ENCODE data around the gene TPSD1.
"Not testable (repeated sequence)": the region's sequence is repeated elsewhere in the genome, so short reads cannot be mapped to it uniquely, and the experiment has no call there.

The TPSD1 gene

DNA sequence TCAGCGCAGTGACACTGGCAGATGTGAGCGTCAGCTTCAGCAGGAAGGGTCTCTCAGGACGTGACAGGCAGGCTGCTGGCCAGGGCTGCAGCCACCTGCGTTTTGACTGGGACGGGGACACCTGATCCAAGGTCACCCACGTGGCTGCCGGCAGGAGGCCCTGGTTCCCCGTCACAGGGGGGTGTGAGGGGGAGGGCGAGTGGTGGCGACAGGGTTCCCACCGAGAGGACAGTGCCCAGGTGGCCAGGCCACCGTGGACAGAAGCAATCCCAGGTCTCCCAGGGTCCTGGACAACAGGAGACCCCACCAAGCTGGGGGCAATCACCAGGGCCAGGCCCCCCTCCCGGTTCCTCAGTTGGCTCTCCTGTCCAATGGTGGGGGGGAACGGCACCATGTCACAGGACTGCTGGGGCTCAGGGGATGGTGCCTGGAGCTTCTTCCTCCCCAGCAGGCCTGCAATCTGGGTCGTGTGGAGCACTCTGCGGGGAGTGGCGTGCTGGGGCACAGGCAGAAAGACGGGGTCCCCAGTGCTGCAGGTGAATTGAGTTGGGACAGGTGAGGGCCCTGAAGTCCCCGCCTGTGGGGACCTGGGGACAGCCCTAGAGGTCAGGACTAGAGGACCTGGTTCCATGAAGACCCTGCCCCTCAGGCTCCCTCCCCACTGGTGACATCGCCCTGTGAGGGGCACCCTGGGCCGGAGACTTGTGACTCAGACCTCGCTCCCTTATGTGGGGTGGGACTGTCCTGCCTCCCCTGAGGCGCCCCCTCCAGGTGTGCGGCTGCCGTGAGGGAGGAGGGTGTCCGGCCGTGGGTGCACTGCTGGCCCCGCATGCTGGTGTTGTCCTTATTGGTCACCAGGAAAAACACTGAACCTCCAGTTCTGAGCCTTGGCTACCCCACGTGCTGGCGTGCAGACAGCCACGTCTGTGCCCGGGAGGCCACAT lies 11.7 kb upstream of the TPSD1 start:
- not testable (repeated sequence) for DNase-seq

DNA sequence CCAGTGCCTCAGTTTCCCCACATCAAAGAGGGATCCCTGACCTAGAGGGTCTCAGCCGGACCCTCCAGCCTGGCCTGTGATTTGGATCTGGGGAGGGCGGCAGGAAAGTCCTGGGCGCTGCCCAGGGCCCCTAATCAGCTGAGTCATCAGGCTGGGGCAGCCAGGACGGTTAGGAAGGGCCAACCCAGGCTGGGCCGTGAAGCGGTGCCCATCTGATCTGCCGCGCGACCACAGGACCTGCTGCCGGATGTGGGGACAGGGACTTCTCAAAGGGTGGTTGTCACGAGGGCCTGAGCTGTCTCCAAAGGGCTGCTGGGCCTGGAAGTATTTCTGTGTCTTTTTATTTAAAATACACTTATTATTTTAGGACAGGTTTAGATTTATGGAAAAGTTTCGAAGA lies 11.0 kb upstream of the TPSD1 start:
- DNase-seq: no peak

DNA sequence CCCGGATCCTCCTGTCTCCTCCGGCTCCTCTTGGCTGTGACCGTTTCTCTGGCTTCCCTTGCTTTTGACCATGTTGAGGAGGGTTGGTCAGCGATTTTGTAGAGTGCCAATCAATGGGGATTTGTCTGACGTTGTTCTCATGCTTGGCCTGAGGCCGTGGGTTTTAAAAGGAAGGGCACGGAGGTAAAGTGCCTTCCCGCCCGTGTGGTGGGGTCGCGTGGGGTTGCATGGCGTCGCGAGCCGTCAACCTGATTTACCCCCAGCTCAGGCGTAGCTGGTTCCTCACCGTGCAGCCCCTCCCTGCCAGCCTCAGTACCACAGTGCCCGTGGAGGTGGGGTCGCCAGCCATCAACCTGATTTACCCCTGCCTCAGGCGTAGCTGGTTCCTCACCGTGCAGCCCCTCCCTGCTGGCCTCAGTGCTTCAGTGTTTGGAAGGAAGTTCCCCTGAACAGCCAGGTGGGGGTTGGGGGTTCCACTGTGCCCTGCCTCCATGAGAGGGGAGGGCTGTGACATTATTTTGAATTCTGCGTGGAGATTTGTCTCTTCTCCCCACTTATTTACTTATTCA lies 10.3 kb upstream of the TPSD1 start:
- DNase-seq: no peak

DNA sequence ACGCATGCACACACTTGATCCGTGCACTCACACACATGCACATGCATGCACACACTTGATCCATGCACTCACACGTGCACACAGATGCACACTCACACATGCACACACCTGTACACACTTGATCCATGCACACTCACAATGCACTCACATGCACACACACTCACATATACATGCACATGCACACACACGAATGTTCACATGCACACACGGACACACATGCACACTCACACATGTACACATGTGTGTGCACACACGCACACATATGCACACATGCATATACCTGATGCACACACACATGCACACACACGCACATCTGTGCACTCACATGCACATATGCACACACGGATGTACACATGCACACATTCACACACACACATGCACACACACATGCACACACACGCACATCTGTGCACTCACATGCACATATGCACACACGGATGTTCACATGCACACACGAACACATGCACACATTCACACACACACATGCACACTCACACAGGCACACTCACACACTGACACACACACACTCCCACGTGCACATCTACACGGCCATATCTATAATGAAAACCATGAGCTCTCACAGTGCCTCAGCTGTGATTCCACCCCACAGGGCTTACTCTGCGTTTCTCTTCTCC lies 7.8 kb upstream of the TPSD1 start:
- not testable (repeated sequence) for DNase-seq

DNA sequence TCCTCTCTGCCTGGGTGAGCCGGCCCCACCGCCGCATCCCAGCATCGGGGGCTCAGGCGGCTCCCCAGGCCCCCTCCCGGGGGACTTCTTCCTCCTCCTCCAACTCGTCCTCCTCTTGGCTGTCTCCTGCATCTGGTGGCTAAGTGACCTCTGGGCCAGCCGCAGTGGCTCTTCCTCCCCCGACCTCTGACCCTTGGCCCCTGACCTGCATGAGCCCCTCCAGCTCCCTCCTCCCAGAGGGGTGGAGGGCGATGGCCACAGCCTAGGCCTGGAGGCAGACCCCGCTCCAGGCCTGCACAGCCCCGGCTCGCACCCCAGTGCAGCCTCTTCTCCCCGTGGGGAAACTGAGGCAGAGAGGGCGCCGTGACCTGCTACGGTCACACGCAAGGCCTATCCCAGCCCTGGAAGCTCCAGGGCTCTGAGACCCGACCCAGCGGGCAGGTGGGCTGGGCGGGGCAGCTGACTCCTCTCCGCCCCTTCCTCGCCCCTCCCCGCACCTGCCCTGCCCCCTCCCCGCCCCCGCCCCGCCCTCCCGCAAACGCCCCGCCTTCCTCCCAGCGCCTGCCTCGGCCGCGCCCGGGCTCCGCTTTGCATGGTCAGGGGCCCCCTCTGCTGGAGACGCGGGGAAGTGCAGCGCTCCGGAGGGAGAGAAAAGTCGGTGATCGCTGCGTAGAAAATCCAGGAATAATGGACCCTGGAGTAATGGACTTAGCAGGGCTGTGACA lies 6.7 kb upstream of the TPSD1 start:
- DNase-seq: not testable (repeated sequence)

DNA sequence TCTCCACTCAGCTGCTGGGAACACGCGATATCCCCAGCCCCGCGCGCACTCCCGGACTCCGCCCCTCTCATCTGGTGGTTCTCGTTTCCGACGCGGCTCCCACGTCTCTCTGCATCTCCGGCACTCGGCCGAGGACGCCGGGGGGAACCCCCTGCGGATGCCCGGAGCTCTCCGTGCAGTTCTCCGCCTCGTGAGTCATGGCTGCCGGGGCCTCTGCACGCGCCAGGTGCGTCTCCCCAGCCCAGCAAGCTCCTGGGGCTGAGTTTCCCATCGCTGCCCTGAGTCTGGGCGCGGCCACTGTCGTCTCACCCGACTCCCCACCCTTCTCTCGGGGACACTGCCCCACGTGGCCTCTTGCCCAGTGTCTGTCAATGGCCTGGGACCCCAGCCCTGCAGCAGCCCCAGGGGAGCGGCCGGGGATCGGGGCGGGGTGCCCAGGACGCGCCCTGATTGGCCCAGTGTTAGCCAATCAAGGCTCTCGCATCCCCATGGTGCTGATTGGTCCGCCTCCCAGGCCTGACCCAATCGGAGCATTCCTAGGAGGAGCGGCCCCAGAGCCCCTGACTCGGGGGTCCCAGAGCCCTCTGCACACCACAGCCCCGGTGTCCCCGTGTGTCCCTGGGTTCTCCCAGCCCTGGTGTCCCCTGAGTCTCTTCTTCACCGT lies 2.0 kb upstream of the TPSD1 start:
- not testable (repeated sequence) for DNase-seq

DNA sequence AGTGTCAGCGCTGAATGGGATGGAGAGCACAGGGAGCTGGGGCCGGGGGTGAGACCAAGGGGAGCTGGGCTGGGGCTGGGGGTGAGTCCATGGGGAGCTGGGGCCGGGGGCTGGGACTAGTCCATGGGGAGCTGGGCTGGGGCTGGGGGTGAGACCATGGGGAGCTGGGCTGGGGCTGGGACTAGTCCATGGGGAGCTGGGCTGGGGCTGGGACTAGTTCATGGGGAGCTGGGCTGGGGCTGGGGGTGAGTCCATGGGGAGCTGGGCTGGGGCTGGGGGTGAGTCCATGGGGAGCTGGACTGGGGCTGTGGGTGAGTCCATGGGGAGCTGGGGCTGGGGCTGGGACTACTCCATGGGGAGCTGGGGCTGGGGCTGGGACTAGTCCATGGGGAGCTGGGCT lies 1.0 kb upstream of the TPSD1 start:
- not testable (repeated sequence) for DNase-seq

DNA sequence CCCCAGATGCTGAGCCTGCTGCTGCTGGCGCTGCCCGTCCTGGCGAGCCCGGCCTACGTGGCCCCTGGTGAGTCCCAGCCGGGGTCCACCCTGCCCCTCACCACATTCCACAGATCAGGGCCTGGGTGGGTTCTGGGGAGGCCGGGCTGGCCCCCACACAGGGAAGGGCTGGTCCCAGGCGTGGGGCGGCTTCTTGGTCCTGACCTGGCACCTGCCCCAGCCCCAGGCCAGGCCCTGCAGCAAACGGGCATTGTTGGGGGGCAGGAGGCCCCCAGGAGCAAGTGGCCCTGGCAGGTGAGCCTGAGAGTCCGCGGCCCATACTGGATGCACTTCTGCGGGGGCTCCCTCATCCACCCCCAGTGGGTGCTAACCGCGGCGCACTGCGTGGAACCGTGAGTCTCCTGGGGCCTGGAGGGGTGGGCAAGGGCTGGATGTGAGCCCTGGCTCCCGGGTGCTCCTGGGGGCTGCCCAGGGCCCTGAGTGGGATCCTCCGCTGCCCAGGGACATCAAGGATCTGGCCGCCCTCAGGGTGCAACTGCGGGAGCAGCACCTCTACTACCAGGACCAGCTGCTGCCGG lies 516 bp downstream of the TPSD1 start:
- DNase-seq: not testable (repeated sequence)

DNA sequence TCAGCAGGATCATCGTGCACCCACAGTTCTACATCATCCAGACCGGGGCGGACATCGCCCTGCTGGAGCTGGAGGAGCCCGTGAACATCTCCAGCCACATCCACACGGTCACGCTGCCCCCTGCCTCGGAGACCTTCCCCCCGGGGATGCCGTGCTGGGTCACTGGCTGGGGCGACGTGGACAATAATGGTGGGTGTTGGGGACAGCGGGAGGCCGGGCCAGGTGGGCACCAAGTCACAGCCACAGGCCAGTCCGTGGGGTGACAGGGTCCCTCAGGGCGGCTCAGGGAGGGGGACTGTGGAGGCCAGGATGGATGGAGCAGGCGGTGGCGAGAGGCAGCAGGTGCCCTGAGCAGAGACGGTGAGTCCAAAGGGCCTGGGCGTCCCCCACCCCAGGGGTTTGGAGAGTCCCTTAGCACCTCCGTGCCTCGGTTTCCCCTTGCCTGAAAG lies 1.0 kb downstream of the TPSD1 start:
- DNase-seq: no peak

DNA sequence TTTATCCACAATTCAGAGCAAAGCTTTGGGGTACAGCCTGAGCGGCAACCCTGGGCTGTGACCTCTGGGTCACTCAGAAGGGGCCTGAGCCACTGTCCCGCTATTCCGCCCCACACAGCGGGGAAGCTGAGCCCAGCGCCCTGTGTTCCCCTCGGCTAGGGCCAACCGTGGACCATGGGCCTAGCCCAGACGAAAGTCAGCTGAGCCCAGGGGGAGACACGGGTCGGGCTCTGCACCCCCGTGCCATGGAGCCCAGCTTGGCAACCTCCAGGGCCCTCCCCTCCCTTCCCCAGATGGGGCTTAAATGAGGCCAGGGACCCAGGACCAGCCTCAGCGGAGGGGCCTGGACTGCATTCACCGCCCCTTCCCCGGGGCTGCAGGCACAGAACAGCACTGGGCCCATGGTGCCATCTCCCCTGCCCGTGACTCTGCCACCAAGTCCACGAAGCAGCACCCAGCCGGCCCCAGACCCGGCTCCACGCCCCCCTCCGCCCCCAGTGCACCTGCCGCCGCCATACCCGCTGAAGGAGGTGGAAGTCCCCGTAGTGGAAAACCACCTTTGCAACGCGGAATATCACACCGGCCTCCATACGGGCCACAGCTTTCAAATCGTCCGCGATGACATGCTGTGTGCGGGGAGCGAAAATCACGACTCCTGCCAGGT lies 1.8 kb downstream of the TPSD1 start:
- DNase-seq: no peak

DNA sequence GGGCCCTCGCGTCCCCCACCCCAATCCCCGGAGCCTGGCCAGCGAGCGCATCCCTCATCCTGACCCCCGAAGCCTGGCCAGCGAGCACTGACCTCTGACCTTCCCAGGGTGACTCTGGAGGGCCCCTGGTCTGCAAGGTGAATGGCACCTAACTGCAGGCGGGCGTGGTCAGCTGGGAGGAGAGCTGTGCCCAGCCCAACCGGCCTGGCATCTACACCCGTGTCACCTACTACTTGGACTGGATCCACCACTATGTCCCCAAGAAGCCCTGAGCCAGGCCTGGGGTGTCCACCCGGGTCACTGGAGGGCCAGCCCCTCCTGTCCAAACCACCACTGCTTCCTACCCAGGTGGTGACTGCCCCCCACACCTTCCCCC lies 2.3 kb downstream of the TPSD1 start:
- no peak for DNase-seq

DNA sequence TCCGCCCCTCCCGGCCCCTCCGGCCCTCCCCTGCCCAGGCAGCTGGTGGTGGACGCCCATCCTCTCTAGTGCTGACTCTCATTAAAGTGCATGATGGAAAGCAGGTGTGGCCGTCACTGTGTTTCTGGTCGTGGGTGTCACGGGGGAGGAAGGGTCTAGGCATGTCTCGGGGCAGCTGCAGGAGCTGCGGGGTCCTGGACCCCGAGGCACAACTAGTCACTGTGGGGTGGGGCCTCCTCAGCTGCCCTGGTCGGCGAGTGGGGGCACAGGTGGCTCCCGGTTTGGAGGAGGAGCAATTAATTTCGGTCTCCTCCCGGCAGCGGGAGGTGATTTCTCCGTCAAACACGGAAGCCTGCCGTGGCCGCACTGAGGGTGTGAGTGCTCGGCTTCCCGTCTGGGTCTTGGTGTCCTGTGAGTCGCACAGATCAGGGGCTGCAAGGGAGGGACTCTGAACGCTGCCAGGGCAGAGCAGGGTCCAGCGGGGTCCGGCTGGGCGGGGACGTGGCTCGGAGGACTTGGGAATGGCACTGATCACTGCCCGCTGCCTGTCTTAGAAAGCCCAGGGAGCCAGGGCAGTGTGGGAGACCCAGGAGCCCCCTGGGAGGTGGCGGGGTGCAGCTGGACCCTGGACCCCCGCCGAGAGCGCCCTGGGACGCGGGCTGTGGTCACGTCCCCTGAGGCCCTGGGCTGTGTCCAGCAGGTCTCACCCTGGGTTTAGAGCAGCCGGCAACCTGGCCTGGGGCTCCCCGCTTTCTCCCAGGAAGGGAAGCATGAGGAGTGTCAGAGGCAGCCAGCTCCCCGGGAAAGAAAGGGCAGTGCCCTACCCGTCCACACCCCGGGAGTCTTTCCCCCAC lies 3.3 kb downstream of the TPSD1 start:
- DNase-seq: no peak

DNA sequence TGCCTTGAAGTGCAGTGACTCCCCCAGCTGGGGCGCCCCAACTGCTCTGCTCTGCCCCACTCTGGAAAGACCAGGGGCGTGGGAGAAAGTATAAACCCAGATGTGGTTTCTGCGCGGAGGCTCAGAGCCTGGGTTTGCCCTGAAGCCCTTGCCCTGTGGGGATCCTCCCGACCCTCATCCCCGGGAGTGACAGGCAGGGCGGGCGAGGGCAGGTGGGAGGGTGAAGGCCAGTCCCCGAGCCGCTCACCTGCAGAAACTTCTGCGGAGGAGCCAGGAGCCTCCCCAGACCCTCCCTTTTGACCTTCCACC lies 3.8 kb downstream of the TPSD1 start:
- peak; percentile 8 for DNase-seq

DNA sequence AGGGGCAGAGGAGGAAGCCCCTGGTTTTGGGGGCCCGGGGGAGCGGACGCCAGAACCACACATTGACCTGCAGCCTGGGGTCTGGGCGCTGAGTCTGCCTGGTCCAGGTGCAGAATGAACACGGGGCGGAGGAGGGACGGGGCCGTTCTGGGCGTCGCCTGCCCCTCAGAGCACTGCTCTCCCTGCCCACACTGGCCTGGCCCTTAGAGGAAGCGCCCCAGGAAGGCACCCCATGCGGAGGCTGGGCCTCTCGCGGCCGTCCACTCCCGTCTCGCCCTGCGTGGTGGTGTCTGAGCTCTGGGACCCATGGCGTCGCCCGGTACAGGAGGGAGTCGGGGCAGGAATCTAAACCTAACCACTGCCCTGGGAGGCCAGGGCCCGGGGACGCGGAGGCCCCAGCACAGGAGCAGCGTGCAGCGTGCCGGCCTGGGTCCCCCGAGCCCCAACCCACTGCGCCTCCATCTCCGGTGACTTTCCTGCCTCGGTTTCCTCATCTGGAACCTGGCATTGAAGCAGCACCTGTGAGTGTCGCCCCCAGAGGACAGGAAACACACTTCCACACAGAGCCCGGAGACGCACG lies 4.3 kb downstream of the TPSD1 start:
- DNase-seq: no peak

DNA sequence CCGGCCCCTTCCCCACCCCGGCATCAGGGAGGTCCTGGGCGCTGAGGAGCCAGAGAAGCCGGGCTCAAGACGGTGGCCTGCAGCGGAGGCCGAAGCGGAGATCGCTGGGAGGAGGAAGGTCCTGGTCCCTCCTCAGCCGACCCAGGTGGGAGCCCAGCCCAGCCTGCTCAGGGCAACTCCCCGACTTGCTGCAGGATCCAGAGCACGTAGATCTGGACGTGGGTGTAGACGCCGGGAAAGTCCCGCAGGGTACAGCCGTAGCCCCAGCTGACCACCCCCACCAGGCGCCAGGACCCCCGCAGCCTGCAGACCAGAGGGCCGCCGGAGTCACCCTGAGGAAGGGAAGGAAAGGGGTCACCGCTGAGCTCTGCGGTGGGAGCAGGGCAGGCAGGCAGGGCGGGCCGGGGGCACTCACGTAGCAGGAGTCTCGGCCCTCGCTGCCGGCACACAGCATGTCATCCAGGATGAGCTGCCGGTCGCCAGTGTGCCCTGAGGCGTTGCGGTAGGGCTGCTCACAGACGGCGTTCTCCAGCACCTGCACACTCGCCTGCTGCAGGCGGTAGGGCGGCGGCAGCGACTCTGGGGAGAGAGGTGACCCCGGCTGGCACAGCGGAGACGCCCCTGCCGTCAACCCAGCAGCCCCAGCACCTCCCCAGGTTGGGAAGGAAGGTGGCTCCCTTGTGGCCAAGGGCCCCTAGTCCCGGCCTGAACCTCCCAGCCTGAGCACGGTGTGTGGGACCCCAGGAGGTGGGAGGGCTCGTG lies 5.4 kb downstream of the TPSD1 start:
- DNase-seq: peak; percentile 9

DNA sequence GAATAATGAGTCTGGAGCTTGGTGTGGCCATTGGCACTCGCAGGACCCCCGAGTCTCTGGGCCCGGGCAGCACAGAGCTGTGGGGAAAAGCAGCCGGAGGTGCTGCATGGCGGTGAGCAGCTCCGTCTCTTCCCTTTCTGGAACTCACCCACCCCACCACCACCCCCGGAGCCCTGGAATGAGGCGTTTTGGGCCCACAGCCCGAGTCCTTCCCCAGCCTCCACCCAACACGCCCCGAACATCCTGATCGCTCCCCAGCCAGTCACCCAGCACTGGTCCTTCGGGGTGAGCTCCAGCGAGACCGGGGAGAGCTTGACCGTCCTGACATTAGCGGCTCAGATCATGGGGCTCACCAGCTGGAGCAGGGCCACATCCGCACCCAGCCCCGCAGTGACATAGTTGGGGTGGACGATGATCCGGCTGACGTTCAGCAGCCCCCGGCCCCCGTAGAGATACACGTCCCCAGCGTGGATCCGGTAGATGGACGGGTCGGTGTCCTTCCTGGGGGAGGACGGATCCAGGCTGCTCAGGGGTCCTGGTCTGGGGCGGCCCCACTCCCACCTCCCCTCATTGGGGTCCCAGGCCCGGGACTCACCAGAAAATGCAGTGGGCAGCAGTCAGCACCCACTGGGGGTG lies 6.5 kb downstream of the TPSD1 start:
- DNase-seq: peak; percentile 9

DNA sequence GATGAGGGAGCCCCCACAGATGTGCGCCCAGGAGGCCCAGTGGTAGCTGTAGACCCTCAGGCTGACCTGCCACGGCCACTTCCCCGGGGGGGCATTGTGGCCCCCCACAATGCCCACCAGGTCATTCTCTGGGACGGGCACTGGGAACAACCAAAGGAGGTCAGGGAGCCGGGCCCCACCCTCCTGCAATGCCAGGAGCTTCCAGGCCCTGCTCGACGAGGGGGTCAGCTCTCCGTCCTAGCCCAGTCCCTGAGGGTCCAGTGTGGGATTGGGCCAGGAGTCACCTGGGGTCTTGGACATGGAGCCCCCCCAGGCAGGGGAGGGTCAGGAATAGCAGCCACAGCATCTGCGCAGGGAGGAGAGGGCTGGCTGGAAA lies 7.0 kb downstream of the TPSD1 start:
- DNase-seq: no peak

DNA sequence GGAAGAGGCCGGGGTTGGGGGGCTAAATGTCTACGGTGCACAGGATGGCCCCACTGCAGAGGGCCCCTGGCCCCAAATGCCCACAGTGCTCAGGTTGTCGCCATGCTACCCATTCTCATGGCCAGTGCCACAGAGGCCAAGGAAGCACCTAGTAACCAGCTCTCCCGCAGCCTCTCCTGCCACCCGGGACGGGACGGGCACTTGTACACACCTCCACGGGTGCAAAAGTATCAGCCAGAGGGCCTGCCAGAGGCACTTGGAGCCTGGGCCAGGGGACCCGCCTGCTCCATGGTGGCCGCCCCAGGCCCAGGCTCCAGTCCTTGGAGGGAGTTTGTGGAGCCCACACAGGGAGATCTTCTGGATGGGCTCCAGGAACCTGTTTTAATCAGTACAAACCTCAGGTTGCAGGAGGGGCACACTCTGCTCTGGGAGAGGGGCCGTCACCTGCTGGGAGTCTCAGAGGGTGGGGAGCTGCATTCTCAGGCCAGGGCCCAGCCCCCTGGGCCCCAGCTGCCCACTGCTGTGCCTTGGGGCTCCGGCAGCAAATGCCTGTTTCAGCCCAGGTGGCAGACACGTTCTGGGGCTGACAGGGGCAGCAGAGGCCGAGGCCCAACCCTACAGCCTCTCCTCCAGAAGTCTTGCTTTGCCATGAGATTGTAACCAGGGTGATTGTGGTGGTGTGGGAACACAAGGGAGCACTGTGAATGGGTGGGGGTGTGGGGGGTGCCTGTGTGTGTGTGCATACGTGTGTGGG lies 7.9 kb downstream of the TPSD1 start:
- no peak for DNase-seq

All from activated naive CD4-positive, alpha-beta T cell treated with anti-CD3 and anti-CD28 coated beads, Interleukin-2, amount 50 U/mL, for 16 hours (primary cell).